Stimulated activated CD4-positive, alpha-beta T cell treated with anti-CD3 and anti-CD28 coated beads, Interleukin-1b, Interleukin-23, amount 100 ng/mL, for 4 hours (primary cell): ENCODE data around the gene VAMP2.
A peak's percentile ranks its signal among the peaks of the same experiment; 100 is the strongest.

Experiments used
- DNase-seq, 2 donors: peaks; one replicate each; pipeline ENCODE4 v3.0.0-alpha.2; 2020; ENCODE audit warnings: low read depth in 2 of 2

VAMP2 gene

DNA sequence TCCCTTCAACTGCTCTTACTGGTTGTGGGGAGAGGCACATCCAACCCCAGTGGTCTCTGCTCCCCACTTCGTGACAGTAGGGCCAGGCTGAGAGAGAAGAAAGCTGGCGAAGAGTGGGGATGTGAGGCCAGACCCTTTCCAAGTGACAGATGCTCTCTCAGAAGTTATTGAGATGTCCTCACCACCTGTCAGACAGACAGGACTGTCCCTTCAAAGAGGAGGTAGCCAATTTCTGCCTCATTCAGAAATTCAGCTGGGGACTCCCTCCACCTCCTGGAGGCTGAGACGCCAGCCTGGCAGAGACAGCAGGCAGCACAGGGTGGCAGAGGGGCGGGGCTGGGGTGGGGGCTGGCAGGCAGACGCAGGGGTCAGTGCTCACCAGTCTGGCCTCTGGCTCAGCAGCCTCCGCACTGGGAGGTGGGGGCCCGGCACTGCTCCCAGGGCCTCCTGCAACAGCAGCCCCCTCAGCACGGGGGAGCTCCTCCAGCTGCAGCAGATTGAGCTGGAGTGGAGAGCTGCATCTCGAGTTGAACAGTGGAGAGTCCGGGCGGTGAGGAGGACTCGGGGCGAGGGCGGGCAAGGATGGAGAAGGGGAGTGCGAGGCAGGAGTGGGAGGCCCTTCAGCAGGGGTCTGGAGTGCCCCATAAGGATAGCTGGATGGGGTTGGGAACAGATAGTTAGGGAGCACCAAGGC lies 19.7 kb downstream of the VAMP2 start:
- no peak for DNase-seq

DNA sequence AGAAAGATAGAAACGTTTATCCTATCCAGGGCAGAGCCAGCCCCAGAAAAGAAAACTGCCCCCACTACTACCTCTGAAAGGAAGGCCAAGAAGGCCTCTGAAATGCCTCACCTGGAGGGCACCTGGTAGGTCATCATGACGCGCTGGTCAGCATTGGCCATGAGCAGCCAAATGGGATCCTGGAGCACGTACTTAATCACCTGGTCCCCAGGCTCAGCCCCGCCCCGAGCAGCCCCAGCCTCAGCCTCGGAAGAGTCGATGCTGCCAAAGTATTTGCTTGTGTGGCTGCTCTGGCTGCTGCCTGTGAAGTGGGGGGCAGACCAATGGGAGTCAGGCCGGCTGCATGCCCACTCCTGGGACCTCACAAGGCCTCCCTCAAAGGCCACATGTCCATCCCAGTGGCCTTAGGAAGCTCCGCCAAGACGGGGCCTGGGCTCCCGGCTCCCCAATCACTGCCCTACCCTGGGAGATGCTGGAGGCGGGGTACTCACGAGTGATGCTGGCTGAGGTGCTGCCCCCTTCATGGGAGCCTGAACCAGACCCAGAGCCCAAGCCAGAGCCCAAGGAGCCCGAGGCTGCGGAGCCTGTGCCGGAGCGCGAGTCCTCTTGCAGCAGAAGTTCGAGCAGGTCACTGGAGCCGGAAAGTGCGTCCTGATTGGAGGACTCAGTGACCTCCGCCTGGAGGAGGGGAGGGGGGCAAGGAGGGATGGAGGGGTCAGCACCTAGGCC lies 20.4 kb downstream of the VAMP2 start:
- no peak for DNase-seq

DNA sequence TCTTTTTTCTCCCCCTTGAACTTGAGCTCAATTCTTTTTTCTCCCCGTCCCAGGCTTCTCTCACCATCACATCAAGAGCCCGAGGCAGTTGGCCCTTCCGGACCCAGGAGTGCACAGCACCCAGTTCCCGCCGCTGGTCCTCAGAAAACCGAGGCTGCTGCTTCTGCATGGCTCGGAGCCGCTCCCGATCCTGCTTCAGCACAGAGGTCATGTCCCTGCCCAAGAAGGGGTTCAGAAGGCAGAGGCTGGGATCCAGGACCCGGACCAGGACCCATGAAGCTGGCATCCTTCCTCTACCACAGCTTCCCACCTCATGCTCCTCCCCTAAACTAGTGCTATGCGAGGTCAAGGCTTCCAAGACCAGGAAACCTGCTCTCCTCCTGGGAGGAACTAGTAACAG lies 21.0 kb downstream of the VAMP2 start:
- no peak for DNase-seq

DNA sequence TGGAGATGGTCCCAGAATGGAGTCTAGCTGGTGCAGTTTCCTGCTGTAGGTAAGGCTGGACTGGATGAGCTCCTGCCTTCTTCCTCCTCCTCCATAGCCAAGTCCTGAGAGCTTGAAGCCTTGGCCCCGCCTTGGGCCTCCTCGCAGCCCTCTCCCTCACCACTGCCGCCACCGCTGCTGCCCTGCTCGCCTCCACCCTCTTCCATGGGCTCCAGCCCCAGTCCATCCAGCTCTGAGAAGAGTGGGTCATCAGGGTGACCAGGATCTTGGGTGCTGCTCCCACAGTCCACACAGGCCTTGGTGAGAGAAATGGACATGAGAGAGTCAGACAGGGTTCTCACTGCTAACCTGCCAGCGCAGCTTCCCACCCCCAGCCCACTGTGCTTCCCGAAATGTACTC lies 21.7 kb downstream of the VAMP2 start:
- no peak for DNase-seq

DNA sequence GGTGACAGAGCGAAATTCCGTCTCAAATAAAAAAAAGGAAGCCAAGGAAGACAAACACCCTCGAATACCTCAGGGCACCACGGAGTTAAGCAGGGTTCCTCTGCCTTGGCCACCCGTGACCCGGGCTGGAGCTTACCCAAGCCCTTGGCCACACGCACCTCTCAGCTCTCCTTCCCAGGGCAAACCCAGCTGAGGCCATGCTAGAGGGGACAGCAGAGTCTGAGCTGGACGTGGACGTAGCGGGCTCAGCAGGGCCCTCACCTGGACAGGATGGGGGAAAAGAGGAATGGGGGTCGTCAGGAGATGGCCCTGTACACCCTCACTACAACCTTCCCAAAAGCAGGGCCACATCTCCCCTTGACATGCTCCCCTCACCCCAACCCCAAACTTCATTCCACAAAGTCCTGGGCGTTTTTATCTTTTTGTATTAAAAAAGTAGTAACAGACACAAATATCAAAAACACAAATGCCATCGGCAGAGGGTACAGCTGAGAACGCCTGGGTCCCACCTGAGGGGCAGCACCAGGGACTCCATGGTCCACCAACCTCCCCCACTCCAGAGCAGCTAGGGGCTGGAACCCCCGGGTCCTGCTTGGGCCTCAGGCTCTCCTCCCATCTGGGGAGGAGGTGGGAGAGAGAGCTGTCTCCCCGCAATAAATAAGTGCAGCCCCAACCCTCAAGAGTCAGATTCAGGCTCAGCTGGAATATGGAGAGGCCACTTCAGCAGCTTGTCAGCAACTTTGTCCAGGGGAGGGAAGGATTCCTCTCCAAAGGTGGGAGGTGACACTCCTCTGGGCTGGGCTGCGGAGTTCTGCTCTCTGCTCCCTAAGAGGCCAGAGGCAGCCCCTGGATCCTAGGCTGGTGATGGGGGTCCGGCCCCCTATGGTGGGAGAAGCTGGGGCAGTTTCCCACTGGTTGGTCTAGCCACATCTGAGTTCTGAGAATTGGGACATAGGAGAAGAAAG lies 22.4 kb downstream of the VAMP2 start:
- no peak for DNase-seq

DNA sequence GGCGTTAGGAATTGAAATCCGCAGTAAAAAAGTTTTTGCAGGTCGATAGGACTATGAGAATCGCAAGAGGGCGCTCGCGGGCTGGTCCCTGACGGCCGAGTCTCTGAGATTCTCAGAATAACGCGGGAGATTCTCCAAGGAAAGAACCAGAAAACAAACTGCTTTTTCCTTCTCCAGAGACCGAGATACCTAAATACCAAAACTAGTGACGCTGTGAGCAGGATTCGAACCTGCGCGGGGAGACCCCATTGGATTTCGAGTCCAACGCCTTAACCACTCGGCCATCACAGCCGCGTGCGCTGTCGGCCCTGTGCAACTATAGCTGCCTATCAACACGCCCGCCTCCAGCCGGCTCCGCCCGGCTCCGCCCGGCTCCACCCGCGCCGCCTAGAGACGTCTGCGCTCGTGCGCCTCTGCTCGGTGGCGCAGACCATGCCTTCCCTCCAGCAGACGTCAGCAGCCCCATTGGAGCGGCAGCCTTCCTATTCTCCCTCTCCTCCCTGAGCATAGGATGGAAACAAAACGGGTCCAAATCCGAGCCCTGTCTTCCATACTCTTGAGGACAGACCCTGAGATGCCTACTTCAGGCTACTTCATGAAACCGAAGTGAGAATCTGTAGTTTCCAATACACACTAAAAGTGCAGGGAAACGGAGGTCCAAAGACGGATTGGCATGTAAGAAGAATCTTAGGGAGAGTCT lies 23.9 kb downstream of the VAMP2 start:
- peak; percentile 96 for DNase-seq

DNA sequence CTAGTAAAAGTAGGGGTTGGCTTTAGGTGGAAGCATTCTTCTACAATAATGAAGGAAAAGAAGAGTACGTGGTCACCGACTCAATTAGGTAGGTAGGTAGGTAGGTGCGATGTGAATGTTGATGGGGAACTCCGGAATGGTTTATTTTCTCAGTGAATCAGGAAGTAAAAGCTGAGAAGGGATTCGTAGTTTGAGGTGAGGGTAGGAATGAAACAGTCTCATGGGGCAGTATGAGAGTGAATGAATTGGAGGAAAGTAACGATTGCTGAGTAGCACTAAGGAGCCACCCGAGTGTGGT lies 24.4 kb downstream of the VAMP2 start:
- DNase-seq = no peak

DNA sequence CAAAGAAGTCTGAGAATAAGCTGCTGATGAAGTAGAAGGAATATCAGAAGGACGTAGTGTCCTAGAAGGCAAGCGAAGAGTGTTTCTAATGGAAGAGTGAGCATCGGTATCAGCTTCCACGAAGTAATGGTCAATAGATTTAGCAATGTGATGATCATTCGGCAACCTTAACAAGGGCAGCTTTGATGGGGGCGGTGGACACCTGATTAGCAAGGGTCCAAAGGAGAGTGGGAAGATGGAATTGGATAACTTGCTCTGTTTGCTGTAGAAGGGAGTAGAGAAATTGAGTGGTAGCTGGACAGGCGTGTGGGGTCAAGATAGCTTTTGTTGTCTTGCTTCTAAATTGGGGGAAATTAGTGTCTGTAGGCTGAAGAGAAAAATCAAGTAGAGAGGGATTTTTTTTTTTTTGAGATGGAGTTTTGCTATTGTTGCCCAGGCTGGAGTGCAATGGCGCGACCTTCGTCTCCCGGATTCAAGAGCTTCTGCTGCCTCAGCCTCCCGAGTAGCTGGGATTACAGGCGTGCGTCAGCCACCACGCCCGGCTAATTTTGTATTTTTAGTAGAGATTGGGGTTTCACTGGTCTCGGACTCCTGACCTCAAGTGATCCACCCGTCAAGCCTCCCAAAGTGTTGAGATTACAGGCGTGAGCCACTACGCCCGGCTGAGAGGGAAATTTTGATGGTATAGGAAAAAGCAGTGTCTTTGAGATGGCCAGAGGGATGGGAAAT lies 24.9 kb downstream of the VAMP2 start:
- DNase-seq = no peak

DNA sequence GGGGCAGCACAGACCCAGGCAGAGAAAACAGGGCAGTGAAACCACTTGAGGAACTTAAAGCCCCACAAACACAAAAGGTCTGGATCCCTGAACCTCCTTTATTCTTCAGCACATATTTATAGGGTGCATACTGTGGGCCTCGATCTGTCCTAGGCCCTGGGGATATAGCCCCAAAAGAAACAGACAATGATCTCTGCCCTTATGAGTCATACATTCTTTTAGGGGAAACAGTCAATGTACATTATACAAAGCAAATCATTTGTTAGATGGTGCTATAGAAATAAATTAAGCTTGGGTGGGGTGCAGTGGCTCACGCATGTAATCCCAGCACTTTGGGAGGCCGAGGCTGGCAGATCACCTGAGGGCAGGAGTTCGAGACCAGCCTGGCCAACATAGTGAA lies 28.8 kb downstream of the VAMP2 start:
- DNase-seq = no peak

DNA sequence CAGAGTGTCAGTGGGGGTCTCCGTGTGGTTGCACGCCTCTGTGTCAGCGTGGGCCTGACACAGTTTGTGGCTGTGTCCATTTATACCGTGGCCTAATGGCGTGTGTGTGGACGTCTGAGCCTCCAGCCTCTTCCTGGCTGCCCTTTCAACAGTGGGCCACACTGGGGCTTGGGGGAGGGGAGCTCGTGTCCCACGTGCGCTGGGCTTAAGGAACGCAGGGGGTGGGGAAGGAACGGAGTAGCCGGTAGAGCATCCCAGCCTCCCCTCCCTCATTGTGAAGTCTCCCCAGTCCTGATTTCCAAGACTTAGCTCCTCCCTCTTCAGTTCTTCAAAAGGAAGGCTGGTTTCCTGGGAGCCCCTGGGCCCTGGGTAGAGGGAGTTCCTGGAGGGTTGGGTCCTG lies 29.3 kb downstream of the VAMP2 start:
- no peak for DNase-seq

DNA sequence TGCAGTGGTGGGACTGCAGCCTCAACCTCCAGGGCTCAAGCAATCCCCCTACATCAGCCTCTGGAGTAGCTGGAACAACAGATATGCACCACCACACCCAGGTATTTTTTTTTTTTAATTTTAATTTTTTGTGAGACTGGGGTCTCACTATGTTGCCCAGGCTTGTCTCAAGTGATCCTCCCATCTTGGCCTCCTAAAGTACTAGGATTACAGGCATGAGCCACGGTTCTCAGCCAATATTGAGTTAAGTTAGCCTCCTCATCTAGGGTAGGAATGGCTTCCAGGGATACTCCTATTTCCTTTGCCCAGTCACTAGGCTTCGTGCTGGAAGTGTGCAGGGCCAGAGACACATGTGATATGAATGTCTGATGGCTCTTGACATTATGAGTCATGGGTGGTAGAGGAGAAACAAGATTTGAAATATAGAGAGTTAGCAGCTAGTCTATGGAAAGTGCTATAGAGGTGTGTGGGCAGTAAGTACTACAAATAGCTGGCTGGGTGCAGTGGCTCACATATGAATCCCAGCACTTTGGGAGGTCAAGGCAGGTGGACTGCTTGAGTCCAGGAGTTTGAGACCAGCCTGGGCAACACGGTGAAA lies 30.8 kb downstream of the VAMP2 start:
- no peak for DNase-seq

DNA sequence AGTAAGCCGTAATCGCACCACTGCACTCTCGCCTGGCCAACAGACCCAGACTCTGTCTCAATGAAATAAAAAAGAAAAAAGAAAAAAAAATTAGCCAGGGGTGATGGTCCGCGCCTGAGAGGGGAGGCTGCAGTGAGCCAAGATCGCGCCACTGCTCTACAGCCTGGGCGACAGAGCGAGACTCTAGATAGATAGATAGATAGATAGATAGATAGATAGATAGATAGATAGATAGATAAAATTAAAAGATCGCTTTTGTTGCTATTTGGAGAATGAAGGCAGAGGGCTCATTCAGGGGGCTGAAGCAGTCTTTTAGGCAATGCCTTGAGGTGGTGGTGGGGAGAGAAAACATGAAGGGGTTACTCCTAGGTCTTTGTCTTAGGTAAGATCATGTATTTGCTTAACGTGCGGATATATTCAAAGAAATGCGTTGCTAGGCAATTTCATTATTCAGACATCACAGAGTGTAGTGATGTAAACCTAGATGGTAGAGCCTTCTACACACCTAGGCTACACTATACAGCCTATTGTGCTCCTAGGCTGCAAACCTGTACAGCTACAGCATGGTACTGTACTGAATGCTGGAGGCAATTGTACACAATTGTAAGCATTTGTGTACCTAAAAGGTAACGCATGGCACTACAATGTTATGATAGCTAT lies 34.5 kb downstream of the VAMP2 start:
- no peak for DNase-seq

DNA sequence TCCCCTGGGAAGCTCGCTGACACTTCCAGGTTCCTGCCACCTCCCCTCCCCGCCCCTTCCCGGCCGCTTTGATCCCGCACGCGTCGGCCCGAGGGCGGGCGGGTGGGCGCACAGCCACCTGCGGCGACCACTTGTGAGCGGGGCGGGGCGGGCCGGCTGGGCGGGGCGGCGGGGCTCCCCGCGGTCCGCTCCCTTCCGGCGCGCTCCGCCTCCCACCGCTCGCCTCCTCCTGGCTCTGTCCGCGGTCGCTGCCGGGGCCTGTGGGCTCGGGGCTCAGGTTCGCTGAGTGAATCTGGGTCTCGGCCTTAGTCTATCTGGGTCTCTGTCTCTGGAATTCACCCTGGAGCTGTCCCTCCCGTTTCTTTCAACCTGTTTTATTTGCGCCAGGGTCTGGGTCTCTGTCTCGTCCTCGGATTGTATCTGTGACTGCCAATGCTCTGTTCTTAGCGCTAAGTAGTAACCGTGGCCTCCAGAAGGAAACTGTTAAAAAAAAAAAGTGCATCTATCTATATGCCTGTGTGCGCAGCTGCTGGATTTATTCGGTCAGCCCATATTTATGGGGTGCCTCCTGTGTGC lies 36.2 kb downstream of the VAMP2 start:
- DNase-seq = peak in 1 of 2 donors; percentile 58

DNA sequence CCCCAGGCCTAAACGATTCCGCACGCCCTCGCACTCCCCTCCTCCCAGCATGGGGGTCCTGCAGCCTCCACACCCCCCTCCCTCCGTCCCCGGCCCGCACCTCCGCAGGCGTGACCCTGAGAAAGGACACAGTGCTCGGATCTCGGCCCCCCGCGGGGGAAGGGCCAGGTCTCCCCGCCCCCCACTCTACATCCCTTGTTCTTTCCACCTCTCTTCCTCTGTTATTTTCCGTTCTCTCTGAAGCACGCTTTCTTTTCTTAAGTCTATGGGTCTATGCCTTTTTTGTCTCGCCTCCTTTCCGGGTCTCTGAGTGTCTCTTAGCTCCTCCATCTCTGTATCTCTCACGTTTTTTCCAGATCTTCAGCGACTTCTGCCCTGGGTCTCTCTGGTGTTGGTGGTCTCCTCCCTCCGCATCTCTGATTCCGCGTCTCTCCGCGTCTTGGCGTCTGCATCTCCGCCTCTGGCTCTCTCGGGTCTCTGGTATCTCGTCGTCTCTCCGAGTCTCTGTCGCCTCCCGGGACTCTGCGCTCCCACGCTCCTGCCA lies 36.7 kb downstream of the VAMP2 start:
- DNase-seq = peak in 1 of 2 donors; percentile 20

DNA sequence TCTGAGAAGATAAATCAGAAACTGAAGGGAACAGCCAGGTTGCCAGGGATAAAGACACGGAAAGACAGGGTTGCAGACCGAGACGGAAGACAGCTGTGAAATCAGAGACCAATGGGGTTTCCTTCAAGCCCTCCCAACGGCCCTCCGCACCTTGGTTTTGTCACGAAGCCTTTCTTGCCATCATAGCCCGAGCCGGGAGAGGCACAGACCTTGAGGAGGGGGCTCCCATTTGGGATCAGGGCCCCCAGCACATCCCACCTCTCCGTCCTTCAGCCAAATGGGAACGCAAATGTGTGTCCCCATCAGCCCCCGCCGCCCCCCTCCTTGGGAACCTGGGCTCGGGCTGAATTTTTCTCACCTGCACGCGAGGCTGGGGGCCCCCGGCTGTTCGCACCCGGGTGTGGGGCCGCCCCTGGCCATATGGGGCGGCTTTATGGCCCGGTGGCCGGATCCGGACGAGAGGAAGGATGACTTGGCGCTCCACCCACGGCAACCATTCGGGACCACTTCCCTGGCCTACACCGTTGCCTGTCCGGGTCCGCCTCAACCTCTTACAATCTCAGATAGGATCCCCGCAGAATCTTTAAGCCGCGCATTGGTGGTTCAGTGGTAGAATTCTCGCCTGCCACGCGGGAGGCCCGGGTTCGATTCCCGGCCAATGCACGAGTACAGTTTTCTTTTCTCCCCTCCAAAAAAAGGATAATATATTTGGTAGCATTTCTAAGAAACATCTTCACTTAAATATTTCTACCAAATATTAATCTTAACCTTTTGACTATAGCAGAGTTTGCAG lies 37.4 kb downstream of the VAMP2 start:
- DNase-seq = peak; percentile 85 to 97

DNA sequence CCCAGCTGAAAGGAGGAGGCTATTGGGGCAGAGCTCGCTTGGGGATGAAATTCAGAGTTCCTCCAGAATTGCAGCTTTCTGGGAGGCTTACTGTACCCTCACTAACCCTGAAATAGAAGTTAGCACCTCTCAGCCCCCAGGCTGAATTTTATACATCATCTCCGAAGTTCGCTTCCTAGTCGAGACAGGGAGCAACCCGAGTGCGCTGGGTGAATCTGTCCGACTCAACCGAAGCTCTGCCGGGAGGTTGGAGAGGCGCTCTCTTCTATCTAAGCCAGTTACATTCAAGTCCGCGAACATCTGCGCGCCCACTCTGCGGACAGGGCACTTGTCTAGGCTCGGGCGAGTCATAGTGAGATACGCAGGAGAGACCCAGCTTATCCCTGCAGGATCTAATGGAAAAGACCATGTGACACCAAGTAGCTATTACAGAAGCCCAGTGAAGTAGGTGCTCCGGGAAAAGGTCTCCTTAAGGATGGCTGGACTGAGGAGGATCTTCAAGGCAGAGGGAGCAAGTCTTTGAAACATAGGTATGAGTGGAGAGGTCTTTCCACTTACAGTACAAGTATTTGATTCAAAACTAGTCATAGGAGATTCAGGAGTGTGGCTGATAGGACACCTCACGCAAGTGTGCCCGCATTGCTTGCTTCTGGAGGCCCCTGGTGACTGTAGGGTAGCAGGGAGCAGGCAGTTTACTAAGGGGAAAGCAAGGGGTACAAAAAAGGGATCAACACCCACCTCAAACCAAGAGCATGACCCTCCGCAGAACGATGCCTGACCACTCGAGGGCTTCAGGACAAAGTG lies 38.2 kb downstream of the VAMP2 start:
- no peak for DNase-seq

DNA sequence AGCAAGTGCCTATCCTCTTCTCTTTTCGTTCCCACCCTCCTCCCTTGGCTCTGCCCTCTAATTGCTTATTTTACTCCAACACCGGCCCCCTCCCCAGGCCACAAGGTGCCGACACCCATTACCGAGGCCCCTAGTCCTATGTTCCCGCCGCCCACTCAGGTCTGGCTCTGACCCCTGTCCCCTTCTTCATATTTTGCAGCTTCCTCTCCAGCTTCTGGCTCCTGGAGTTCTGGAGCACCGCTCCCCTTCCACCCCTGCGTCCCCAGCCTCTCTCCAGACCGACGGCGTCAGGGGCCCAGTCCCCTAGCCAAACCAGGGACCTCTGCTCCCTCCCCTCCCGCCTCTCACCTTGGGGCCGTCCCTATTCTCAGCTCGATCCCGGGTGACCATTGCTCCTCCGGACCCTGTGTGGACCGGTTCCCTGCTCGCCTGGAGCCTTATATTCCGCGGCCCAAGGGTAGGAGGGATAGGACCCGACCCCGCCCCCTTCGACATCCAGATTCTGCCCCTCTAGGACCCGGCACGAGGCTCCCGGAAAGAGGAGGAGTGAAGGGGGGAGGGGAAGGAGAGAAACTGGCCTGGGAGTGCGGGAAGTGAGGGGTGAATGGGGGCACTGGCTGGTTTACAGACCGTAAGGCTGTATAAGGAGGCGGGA lies 38.9 kb downstream of the VAMP2 start, which contains the start of gene HES7:
Gene HES7, minus strand, starts transcription at position 412 of the 655 bp plus-strand sequence. Its CDS starts 22 bp downstream, at position 390.
- peak in 1 of 2 donors; percentile 16 for DNase-seq
